ENCODE measurements around the gene SMYD3.

SMYD3 gene

GRCh38 chr1:246036175-246036574 is 470.9 kb downstream of the SMYD3 start:
- Histone ChIP-seq H3K4me3 (ENCODE audit: low read length) (no peak overlapping the region), H3K27me3 (replicated peaks; ENCODE audit: insufficient read depth, low read length) (no peaks in the 10 kb centered on the region), H3K9me3 (replicated peaks; ENCODE audit: insufficient read depth, low read length) (no peaks in the 10 kb centered on the region), H3K9ac (ENCODE audit: low read length) (no peak overlapping the region), H3K36me3 (replicated peaks; ENCODE audit: insufficient read depth, low read length) (no peaks in the 10 kb centered on the region), H3K4me1 (ENCODE audit: low read length) (no peaks in the 10 kb centered on the region), H2AFZ (ENCODE audit: low read length) (no peak overlapping the region), H3F3A (ENCODE audit: insufficient read depth, low read length) (no peaks in the 10 kb centered on the region), H4K20me1 (ENCODE audit: insufficient read depth, low read length) (no peaks in the 10 kb centered on the region), H3K4me2 (ENCODE audit: low read depth, low read length) (no peak overlapping the region), H3K9me2 (replicated peaks; ENCODE audit: insufficient read depth, low read length) (no peaks in the 10 kb centered on the region), H3K79me2 (ENCODE audit: low read length) (no peaks in the 10 kb centered on the region), H3K27ac (ENCODE audit: low read length) (no peak overlapping the region)
- DNase-seq: no peak
- TF ChIP-seq EZH2 (optimal IDR thresholded peaks at IDR 0.05; ENCODE audit: low read depth, low read length) (no peak), CTCF (IDR thresholded peaks at IDR 0.05; ENCODE audit: low read length) (no peak), EZH2phosphoT487 (IDR thresholded peaks at IDR 0.05; ENCODE audit: low read length) (no peak)

GRCh38 chr1:246035060-246035541 is 472.0 kb downstream of the SMYD3 start:
- Histone ChIP-seq H3K36me3 (replicated peaks; ENCODE audit: insufficient read depth, low read length) (no peaks in the 10 kb centered on the region), H3K27ac (ENCODE audit: low read length) (no peak overlapping the region), H4K20me1 (ENCODE audit: insufficient read depth, low read length) (no peaks in the 10 kb centered on the region), H3K79me2 (ENCODE audit: low read length) (no peaks in the 10 kb centered on the region), H3K9me3 (replicated peaks; ENCODE audit: insufficient read depth, low read length) (no peaks in the 10 kb centered on the region), H3K4me3 (ENCODE audit: low read length) (no peak overlapping the region), H3F3A (ENCODE audit: insufficient read depth, low read length) (no peaks in the 10 kb centered on the region), H3K4me2 (ENCODE audit: low read depth, low read length) (no peak overlapping the region), H3K27me3 (replicated peaks; ENCODE audit: insufficient read depth, low read length) (no peaks in the 10 kb centered on the region), H3K9ac (ENCODE audit: low read length) (no peak overlapping the region), H3K4me1 (ENCODE audit: low read length) (no peaks in the 10 kb centered on the region), H2AFZ (ENCODE audit: low read length) (no peak overlapping the region), H3K9me2 (replicated peaks; ENCODE audit: insufficient read depth, low read length) (no peaks in the 10 kb centered on the region)
- TF ChIP-seq CTCF (IDR thresholded peaks at IDR 0.05; ENCODE audit: low read length): no peak
- TF ChIP-seq EZH2phosphoT487 (IDR thresholded peaks at IDR 0.05; ENCODE audit: low read length): no peak
- TF ChIP-seq EZH2 (optimal IDR thresholded peaks at IDR 0.05; ENCODE audit: low read depth, low read length): no peak
- no peak for DNase-seq

- Histone ChIP-seq H3K9ac (ENCODE audit: low read length) (no peak overlapping the region), H3F3A (ENCODE audit: insufficient read depth, low read length) (no peaks in the 10 kb centered on the region), H2AFZ (ENCODE audit: low read length) (no peak overlapping the region), H3K4me1 (ENCODE audit: low read length) (no peaks in the 10 kb centered on the region), H3K27me3 (replicated peaks; ENCODE audit: insufficient read depth, low read length) (no peaks in the 10 kb centered on the region), H3K9me2 (replicated peaks; ENCODE audit: insufficient read depth, low read length) (no peaks in the 10 kb centered on the region), H3K4me3 (ENCODE audit: low read length) (no peak overlapping the region), H4K20me1 (ENCODE audit: insufficient read depth, low read length) (no peaks in the 10 kb centered on the region), H3K4me2 (ENCODE audit: low read depth, low read length) (no peak overlapping the region), H3K9me3 (replicated peaks; ENCODE audit: insufficient read depth, low read length) (no peaks in the 10 kb centered on the region), H3K79me2 (ENCODE audit: low read length) (no peaks in the 10 kb centered on the region), H3K36me3 (replicated peaks; ENCODE audit: insufficient read depth, low read length) (no peaks in the 10 kb centered on the region), H3K27ac (ENCODE audit: low read length) (no peak overlapping the region)
- no peak for DNase-seq
- TF ChIP-seq CTCF (IDR thresholded peaks at IDR 0.05; ENCODE audit: low read length) (no peak), EZH2 (optimal IDR thresholded peaks at IDR 0.05; ENCODE audit: low read depth, low read length) (no peak), EZH2phosphoT487 (IDR thresholded peaks at IDR 0.05; ENCODE audit: low read length) (no peak)
Observed at GRCh38 chr1:246034630-246035029, 472.4 kb downstream of the SMYD3 start.
